ENCODE measurements around the gene OXLD1. TPM values are rescaled to one million over a fixed set of nuclear protein-coding genes. Genes with fewer than 3 reads are reported as not detected.

The OXLD1 gene
- total RNA-seq, 1 donor from 2014 or later = 24.7 TPM

- peaks cover 4% of the 10 kb centered on the region for H3K27me3 Mint-ChIP-seq (ENCODE audit: unreplicated experiment)
- H3K27ac Mint-ChIP-seq (ENCODE audit: unreplicated experiment) = no peak overlapping the region
- DNase-seq = no peak
- H3K36me3 Mint-ChIP-seq (ENCODE audit: unreplicated experiment) = no peaks in the 10 kb centered on the region
- H3K4me1 Mint-ChIP-seq (ENCODE audit: low read depth, unreplicated experiment) = peaks cover 2% of the 10 kb centered on the region
- TF ChIP-seq CTCF (IDR thresholded peaks at IDR 0.05; ENCODE audit: partially characterized antibody, unreplicated experiment) = no peak
- H3K9me3 Mint-ChIP-seq (ENCODE audit: unreplicated experiment) = peaks cover 2% of the 10 kb centered on the region
- H3K4me3 Mint-ChIP-seq (ENCODE audit: unreplicated experiment) = no peak overlapping the region
Measured at GRCh38 chr17:81640011-81640410, 26.4 kb downstream of the OXLD1 start.

- peaks cover 2% of the 10 kb centered on the region for H3K4me1 Mint-ChIP-seq (ENCODE audit: low read depth, unreplicated experiment)
- H3K9me3 Mint-ChIP-seq (ENCODE audit: unreplicated experiment) = peaks cover 2% of the 10 kb centered on the region
- no peak for DNase-seq
- H3K27me3 Mint-ChIP-seq (ENCODE audit: unreplicated experiment) = peaks cover 4% of the 10 kb centered on the region
- no peak overlapping the region for H3K27ac Mint-ChIP-seq (ENCODE audit: unreplicated experiment)
- H3K36me3 Mint-ChIP-seq (ENCODE audit: unreplicated experiment) = no peaks in the 10 kb centered on the region
- TF ChIP-seq CTCF (IDR thresholded peaks at IDR 0.05; ENCODE audit: partially characterized antibody, unreplicated experiment) = no peak
- peak overlapping the region; percentile 8 for H3K4me3 Mint-ChIP-seq (ENCODE audit: unreplicated experiment)
Measured at GRCh38 chr17:81638683-81639082, 27.7 kb downstream of the OXLD1 start.

GRCh38 chr17:81636505-81637288 is 29.7 kb downstream of the OXLD1 start, which contains the start of the genes NPLOC4 and TSPAN10:
Gene NPLOC4 (minus strand): TSS chr17:81637112. CDS start chr17:81636930, 182 bp downstream.
Gene TSPAN10 (plus strand): TSS chr17:81637196. CDS start chr17:81642413, 5,217 bp downstream.
- no peak for TF ChIP-seq CTCF (IDR thresholded peaks at IDR 0.05; ENCODE audit: partially characterized antibody, unreplicated experiment)
- Mint-ChIP-seq H3K36me3 (ENCODE audit: unreplicated experiment) (no peaks in the 10 kb centered on the region), H3K27ac (ENCODE audit: unreplicated experiment) (peak within 1 kb of the TSS; percentile 88), H3K9me3 (ENCODE audit: unreplicated experiment) (peaks cover 2% of the 10 kb centered on the region), H3K27me3 (ENCODE audit: unreplicated experiment) (peaks cover 3% of the 10 kb centered on the region), H3K4me3 (ENCODE audit: unreplicated experiment) (peak within 1 kb of the TSS; percentile 97), H3K4me1 (ENCODE audit: low read depth, unreplicated experiment) (peaks cover 5% of the 10 kb centered on the region)
- peak; percentile 90 for DNase-seq

GRCh38 chr17:81635973-81636504 is 30.4 kb downstream of the OXLD1 start:
- H3K27ac Mint-ChIP-seq (ENCODE audit: unreplicated experiment) = peak overlapping the region; percentile 88
- peaks cover 2% of the 10 kb centered on the region for H3K27me3 Mint-ChIP-seq (ENCODE audit: unreplicated experiment)
- peak overlapping the region; percentile 97 for H3K4me3 Mint-ChIP-seq (ENCODE audit: unreplicated experiment)
- DNase-seq = no peak
- TF ChIP-seq CTCF (IDR thresholded peaks at IDR 0.05; ENCODE audit: partially characterized antibody, unreplicated experiment) = no peak
- H3K4me1 Mint-ChIP-seq (ENCODE audit: low read depth, unreplicated experiment) = peaks cover 5% of the 10 kb centered on the region
- peaks cover 2% of the 10 kb centered on the region for H3K9me3 Mint-ChIP-seq (ENCODE audit: unreplicated experiment)
- no peaks in the 10 kb centered on the region for H3K36me3 Mint-ChIP-seq (ENCODE audit: unreplicated experiment)

GRCh38 chr17:81635431-81635830 is 31.0 kb downstream of the OXLD1 start:
- TF ChIP-seq CTCF (IDR thresholded peaks at IDR 0.05; ENCODE audit: partially characterized antibody, unreplicated experiment) = no peak
- no peak for DNase-seq
- Mint-ChIP-seq H3K4me1 (ENCODE audit: low read depth, unreplicated experiment) (peaks cover 5% of the 10 kb centered on the region), H3K36me3 (ENCODE audit: unreplicated experiment) (no peaks in the 10 kb centered on the region), H3K9me3 (ENCODE audit: unreplicated experiment) (peaks cover 2% of the 10 kb centered on the region), H3K27me3 (ENCODE audit: unreplicated experiment) (peaks cover 2% of the 10 kb centered on the region), H3K4me3 (ENCODE audit: unreplicated experiment) (peak overlapping the region; percentile 97), H3K27ac (ENCODE audit: unreplicated experiment) (peak overlapping the region; percentile 88)
